OCI-LY1 (cell line): ENCODE measurements around the gene STXBP6.

Experiments used
- EZH2 ChIP-seq: fragments of 200-600 bp; sonication (generic), shearing (Covaris generic); IDR thresholded peaks from 2 replicates; pipeline ENCODE4 v1.8.0; 2017; ENCODE audit warnings: borderline replicate concordance, mixed run types, mild to moderate bottlenecking, antibody characterized with exemption, low read length, moderate library complexity, mixed read lengths
- TF ChIP-seq, protein P1 (sequence below): fragments of 200-600 bp; sonication (generic), shearing (Covaris generic); IDR thresholded peaks from 2 replicates; pipeline ENCODE4 v1.5.1; 2017; ENCODE audit warnings: mild to moderate bottlenecking, antibody characterized with exemption, low read length, moderate library complexity, mixed read lengths

DNA sequence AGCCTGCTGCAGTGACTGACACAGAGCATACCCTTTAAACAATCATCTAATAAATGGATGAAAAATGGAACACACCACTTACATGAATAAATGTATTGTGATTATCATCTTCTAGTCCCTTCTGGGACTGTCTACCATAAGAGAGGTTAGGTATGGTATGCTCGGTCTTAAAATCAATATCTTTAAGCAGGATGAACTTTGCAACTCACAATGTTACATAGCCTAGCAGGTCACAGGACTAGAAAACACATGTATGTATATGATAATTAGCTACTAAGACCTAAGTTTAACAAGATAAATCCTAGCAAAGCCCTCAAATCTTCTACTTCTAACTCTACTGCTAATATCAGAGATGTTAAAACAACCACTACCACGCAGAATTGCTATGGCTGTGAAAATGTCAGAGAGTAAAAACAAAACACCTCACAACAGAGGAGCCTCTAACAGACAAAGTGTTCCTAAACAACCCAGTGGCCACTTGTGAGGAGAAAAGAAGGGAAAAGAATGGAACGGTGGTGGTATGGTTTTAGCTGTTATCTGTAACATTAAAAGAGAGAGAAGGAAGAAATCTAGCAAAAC, 139.4 kb downstream of the STXBP6 start:
- no peak for TF ChIP-seq EZH2
- TF ChIP-seq, protein P1, sequence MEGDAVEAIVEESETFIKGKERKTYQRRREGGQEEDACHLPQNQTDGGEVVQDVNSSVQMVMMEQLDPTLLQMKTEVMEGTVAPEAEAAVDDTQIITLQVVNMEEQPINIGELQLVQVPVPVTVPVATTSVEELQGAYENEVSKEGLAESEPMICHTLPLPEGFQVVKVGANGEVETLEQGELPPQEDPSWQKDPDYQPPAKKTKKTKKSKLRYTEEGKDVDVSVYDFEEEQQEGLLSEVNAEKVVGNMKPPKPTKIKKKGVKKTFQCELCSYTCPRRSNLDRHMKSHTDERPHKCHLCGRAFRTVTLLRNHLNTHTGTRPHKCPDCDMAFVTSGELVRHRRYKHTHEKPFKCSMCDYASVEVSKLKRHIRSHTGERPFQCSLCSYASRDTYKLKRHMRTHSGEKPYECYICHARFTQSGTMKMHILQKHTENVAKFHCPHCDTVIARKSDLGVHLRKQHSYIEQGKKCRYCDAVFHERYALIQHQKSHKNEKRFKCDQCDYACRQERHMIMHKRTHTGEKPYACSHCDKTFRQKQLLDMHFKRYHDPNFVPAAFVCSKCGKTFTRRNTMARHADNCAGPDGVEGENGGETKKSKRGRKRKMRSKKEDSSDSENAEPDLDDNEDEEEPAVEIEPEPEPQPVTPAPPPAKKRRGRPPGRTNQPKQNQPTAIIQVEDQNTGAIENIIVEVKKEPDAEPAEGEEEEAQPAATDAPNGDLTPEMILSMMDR, result no peak
